ENCODE results near the gene CCDC6. TPM values are rescaled to one million over a fixed set of nuclear protein-coding genes. Genes with fewer than 3 reads are reported as not detected.
A peak's percentile ranks its signal among the peaks of the same experiment; 100 is the strongest.

The CCDC6 gene
- total and polyA plus RNA-seq, 7 donors = 12.6 to 97.5 (median 59.2) TPM

DNA sequence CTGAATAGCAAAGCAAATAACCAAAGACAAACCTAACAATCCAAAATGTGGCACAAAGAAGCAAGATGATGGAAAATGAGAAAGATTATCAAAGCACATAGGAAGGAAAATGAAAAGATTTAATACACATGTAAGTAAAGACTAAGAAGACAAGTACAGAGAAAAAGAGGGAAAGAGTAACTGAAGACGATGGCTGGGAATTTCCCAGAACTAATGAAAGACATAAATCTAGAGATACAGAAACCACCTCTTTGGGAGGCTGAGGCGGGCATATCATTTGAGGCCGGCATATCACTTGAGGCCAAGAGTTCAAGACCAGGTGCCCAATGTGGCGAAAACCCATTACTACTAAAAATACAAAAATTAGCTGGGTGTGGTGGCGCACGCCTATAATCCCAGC, 46.8 kb downstream of the CCDC6 start:
- WGBS, 2 donors = 91 to 97% methylated on average over 6 of the region's 6 CpGs
- Histone ChIP-seq H3K4me1 (peaks cover 0 to 68% (median 55%) of the 10 kb centered on the region in 4 donors), H3K36me3 (no peaks in the 10 kb centered on the region), H3K27ac (no peak overlapping the region), H3K4me3 (no peak overlapping the region), H3K27me3 (no peaks in the 10 kb centered on the region), H3K9me3 (no peaks in the 10 kb centered on the region)
- TF ChIP-seq, protein P1, sequence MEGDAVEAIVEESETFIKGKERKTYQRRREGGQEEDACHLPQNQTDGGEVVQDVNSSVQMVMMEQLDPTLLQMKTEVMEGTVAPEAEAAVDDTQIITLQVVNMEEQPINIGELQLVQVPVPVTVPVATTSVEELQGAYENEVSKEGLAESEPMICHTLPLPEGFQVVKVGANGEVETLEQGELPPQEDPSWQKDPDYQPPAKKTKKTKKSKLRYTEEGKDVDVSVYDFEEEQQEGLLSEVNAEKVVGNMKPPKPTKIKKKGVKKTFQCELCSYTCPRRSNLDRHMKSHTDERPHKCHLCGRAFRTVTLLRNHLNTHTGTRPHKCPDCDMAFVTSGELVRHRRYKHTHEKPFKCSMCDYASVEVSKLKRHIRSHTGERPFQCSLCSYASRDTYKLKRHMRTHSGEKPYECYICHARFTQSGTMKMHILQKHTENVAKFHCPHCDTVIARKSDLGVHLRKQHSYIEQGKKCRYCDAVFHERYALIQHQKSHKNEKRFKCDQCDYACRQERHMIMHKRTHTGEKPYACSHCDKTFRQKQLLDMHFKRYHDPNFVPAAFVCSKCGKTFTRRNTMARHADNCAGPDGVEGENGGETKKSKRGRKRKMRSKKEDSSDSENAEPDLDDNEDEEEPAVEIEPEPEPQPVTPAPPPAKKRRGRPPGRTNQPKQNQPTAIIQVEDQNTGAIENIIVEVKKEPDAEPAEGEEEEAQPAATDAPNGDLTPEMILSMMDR (IDR thresholded peaks at IDR 0.05) = no peak
- TF ChIP-seq POLR2AphosphoS5 (IDR thresholded peaks at IDR 0.05) (no peak), EP300 (IDR thresholded peaks at IDR 0.05) (no peak), POLR2A (IDR thresholded peaks at IDR 0.05) (no peak)
- DNase-seq = no peak
- intact Hi-C loops (cut with DNase I) = no loop called here

DNA sequence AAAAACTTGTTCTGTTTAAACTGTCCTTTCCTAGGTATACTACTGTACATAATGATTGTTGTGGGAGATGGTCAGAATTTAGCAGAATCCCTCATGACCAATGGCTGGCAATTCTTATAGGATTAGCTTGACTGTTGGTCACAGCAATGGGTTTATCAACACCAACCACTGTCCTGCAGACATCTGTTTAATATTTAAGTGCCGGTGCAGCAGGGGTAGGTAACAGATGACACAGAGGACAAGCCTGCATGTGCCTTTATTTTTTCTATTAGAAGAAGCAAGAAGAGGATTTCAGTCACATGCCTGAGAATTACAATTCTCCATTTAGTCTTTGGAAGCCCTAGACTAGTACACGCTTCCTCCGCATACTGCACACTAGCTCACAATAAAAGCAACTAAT, 48.4 kb downstream of the CCDC6 start:
- no peaks in the 10 kb centered on the region for H3K36me3 ChIP-seq
- H3K4me3 ChIP-seq = no peak overlapping the region
- H3K27me3 ChIP-seq = no peaks in the 10 kb centered on the region
- intact Hi-C loops (cut with DNase I) = no loop called here
- peaks cover 0 to 69% (median 65%) of the 10 kb centered on the region in 4 donors for H3K4me1 ChIP-seq
- WGBS, 2 donors = 95 to 97% methylated on average over 3 of the region's 3 CpGs
- H3K27ac ChIP-seq = no peak overlapping the region
- no peaks in the 10 kb centered on the region for H3K9me3 ChIP-seq
- no peak for DNase-seq
- no peak for TF ChIP-seq POLR2A (IDR thresholded peaks at IDR 0.05)
- TF ChIP-seq, protein P1 (IDR thresholded peaks at IDR 0.05) = no peak

DNA sequence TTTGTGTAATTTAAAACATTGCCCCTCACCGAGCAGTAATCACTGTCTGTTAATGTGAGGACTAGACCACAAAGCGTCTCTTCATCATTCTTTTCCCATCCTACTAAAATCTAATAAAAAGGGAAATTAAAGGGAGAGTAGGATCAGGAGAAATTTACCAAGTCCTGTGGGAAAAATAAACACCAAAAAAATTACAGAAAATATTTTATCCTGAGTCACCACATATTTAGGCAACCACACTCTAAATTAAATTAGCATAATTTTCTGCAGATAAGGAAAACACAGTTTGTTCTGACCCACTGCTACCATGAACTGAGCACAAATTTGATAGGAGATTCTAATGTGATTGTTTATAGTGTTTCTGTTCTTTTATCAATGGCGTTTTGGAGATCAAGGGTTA, 49.3 kb downstream of the CCDC6 start:
- Histone ChIP-seq H3K27me3 (no peaks in the 10 kb centered on the region), H3K27ac (no peak overlapping the region), H3K4me3 (no peak overlapping the region), H3K9me3 (no peaks in the 10 kb centered on the region), H3K4me1 (peaks cover 0 to 78% (median 71%) of the 10 kb centered on the region in 4 donors), H3K36me3 (no peaks in the 10 kb centered on the region)
- WGBS, 2 donors = 73% methylated on average over 3 of the region's 3 CpGs
- TF ChIP-seq EP300 (IDR thresholded peaks at IDR 0.05) = no peak
- no peak for TF ChIP-seq POLR2AphosphoS5 (IDR thresholded peaks at IDR 0.05)
- TF ChIP-seq, protein P1 (IDR thresholded peaks at IDR 0.05) = no peak
- no peak for TF ChIP-seq POLR2A (IDR thresholded peaks at IDR 0.05)
- DNase-seq = no peak
- intact Hi-C loops (cut with DNase I) = no loop called here

DNA sequence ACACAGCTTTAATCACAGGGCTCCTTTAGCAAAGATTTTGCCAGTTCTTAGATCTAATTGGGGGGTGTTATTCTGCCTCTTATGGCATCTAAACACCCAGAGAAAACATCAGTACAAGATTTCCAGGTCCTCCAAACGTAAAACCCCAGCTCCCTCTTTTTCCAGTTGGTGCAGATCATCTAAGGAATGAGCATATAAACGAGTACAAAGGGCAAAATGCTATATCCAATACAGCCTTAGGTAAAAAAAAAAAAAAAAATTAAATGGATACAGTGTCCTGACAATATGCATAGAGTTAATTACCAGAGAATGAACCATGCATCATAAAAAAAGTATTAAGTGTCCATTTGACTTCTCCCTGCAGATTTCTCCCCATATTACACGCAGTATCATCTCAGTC, 50.3 kb downstream of the CCDC6 start:
- no peak for DNase-seq
- Histone ChIP-seq H3K27ac (no peak overlapping the region), H3K27me3 (no peaks in the 10 kb centered on the region), H3K9me3 (no peaks in the 10 kb centered on the region), H3K4me1 (peaks cover 0 to 85% (median 73%) of the 10 kb centered on the region in 4 donors), H3K36me3 (no peaks in the 10 kb centered on the region), H3K4me3 (no peak overlapping the region)
- intact Hi-C loops (cut with DNase I) = no loop called here
- TF ChIP-seq POLR2A (IDR thresholded peaks at IDR 0.05) (no peak), EP300 (IDR thresholded peaks at IDR 0.05) (no peak), POLR2AphosphoS5 (IDR thresholded peaks at IDR 0.05) (no peak)
- TF ChIP-seq, protein P1 (IDR thresholded peaks at IDR 0.05) = no peak
- WGBS, 2 donors = 18 to 76% methylated on average over 3 of the region's 3 CpGs

DNA sequence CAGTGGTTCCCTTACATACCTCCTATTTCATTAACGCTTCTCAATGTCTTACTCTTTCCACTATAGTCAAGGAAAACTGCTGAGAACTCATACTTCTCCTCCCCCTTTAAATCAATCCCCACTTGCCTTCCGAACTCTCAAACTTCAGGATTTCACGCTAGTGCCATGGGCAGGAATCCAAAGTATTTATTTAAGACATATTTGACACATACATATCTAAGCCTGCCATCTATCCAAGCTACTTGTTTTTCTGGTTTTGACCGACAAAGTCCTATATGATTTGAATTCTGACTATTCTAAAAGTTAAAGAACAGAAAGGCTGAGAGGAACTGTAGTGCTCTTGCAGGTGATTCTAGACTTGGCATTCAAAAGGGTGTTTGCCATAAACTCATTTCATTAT, 51.8 kb downstream of the CCDC6 start:
- Histone ChIP-seq H3K4me1 (peaks cover 0 to 83% (median 71%) of the 10 kb centered on the region in 4 donors), H3K9me3 (no peaks in the 10 kb centered on the region), H3K4me3 (no peak overlapping the region), H3K27ac (peak overlapping the region in 3 of 4 donors; percentile 24 to 64 (median 50)), H3K36me3 (peaks cover 0 to 9% (median under 1%) of the 10 kb centered on the region in 4 donors), H3K27me3 (no peaks in the 10 kb centered on the region)
- WGBS, 2 donors = 49 to 75% methylated on average over 4 of the region's 4 CpGs
- DNase-seq = no peak
- intact Hi-C loops (cut with DNase I) = no loop called here
- TF ChIP-seq POLR2AphosphoS5 (IDR thresholded peaks at IDR 0.05) (no peak), EP300 (IDR thresholded peaks at IDR 0.05) (no peak), POLR2A (IDR thresholded peaks at IDR 0.05) (no peak)
- TF ChIP-seq, protein P1 (IDR thresholded peaks at IDR 0.05) = no peak

All from sigmoid colon (tissue), 7 donors.